GM19463 (cell line): Measurements from ENCODE around the gene OR10A5.
"Not testable (repeated sequence)": the region's sequence is repeated elsewhere in the genome, so short reads cannot be mapped to it uniquely, and the experiment has no call there.

Source experiments
- ATAC-seq: cut with Tn5 transposase; IDR thresholded peaks from one replicate; pipeline ENCODE4 v1.9.1; 2021; ENCODE audit warnings: mild to moderate bottlenecking, moderate library complexity; ENCODE audit not compliant: unreplicated experiment

Gene OR10A5

DNA sequence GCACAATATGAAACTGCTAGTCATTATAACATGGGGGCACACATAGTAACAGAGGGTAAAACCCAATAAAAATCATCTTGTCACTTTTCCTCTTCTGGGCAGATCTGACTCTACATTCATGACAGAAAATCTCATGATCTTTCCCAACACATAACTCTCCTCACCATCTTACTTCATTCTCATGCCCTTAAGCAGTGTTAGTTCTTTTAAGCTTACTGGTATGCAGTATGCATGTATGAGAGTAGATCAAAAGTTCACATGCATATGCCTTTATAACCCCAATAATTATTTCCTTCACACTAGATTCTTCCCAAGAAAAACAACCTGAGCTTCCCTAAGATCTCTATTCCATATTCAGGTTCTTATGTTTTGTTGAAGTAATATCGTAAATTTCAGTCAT, 25.8 kb downstream of the OR10A5 start:
- ATAC-seq, result no peak

DNA sequence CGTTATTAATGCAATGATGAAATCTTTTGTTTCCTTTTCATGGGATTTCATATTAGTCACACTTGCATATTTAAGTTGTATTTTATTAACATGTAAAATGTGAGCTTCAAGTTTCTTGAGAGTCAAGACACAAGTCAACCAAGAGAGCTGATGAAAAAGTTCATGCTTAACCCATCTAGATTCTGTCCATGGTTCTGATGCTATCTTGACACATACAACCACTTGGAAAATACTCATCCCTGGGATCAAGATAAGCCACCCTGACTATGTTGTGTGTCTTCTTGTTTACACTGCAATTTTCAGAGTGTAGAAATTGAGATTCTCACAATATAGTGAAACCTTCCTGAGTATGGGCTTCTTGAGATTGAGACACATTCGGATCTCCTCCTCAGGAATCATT, 30.3 kb downstream of the OR10A5 start:
- ATAC-seq, result no peak

DNA sequence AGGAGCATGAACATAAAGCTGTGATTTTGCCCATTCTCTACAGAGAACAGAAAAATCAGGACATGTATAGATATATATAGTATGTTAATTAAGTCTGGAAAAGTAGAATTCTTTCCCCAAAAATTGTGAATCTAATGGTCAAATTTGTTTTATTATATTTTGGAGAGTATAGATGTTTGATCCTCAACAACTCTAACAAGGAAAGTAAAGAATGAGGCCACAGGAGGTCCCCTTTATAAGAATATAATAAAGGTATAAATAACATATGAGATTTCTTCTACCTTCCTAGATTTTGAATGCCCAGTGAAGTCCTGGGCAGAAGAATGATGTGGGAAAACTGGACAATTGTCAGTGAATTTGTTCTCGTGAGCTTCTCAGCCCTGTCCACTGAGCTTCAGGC, 30.8 kb downstream of the OR10A5 start, which contains the start of gene OR10A4:
OR10A4 (plus strand) TSS at position 301 of the 400 bp plus-strand sequence; CDS start at position 324, 23 bp downstream.
- ATAC-seq, result no peak

DNA sequence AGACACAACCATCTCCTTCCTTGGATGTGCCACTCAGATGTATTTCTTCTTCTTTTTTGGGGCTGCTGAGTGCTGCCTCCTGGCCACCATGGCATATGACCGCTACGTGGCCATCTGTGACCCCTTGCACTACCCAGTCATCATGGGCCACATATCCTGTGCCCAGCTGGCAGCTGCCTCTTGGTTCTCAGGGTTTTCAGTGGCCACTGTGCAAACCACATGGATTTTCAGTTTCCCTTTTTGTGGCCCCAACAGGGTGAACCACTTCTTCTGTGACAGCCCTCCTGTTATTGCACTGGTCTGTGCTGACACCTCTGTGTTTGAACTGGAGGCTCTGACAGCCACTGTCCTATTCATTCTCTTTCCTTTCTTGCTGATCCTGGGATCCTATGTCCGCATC, 31.4 kb downstream of the OR10A5 start:
- ATAC-seq, result no peak

DNA sequence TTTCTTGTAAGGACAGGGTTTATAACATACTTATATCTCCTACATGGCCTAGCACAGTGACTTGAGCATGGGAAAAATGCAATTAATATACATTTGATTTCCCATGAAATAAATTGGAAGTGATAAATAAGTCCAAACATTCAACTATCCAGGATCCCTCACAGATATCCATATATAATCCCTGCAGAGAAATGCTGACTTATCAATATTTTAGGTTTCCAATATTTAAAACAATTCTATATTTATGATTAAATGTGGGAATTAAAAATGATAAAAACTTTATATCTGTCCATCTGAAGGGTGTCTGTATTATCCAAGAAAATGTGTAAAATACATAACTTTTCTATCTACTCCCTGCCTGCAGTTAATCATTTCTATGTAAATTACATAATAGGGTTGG, 37.3 kb downstream of the OR10A5 start:
- no peak for ATAC-seq

DNA sequence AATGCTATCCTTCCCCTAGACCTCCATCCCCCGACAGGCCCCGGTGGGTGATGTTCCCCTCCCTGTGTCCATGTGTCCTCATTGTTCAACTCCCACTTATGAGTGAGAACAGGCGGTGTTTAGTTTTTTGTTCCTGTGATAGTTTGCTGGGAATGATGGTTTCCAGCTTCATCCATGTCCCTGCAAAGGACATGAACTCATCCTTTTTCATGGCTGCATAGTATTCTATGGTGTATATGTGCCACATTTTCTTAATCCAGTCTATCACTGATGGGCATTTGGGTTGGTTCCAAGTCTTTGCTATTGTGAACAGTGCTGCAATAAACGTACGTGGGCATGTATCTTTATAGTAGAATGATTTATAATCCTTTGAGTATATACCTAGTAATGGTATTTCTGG, 42.2 kb downstream of the OR10A5 start:
- not testable (repeated sequence) for ATAC-seq

DNA sequence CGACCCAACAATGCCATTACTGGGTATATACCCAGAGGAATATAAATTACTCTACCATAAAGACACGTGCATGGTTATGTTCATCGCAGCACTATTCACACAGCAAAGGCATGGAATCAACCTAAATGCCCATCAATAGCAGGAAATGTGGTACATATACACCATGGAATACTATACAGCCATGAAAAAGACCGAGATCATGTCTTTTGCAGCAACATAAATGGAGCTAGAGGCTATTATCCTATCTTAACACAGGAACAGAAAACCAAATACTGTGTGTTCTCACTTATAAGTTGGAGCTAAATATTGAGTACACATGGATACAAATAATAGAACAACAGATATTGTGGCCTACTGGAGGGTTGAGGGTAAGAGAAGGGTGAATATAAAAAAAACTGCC, 43.3 kb downstream of the OR10A5 start:
- no peak for ATAC-seq

DNA sequence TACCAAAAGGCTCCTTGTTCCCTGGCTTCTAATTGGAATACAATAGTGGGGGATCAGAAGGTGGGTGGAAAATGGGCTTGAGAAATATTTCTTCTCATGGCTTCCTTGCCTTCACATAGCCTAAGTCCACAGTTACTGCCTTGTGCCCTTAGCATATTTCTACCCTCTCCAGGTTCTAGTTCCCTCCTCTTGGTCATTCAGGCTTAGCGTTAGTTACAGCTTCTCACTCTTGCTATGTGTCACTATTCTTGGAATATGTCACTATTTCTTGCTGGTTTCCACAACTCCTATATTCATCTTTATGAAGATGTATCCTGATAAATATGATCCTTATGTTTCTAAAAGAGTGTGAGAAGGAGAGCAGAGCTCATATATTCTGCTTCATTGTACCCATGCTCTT, 44.4 kb downstream of the OR10A5 start:
- ATAC-seq, result no peak

DNA sequence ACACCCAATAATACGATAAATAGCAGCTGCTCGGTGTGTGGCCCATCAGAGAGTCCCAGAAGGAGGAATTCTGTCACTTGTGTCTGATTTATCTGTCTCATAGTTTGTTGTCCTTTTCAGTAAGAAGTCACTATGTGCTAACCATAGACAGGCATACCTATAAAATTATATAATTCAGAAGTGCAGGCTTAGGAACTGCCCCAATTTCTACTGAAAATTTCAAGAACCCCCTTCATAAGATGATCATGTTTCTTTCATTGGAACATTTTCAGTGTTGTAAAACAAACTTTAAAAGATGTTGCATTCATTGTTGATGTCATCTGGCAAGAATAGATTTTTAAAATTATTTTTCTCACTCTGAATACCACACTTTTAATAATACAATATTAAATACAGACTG, 46.9 kb downstream of the OR10A5 start, which contains the start of gene OR2D2:
OR2D2 (minus strand) TSS at position 101 of the 400 bp plus-strand sequence; CDS start at position 101, 0 bp downstream.
- ATAC-seq, result no peak

DNA sequence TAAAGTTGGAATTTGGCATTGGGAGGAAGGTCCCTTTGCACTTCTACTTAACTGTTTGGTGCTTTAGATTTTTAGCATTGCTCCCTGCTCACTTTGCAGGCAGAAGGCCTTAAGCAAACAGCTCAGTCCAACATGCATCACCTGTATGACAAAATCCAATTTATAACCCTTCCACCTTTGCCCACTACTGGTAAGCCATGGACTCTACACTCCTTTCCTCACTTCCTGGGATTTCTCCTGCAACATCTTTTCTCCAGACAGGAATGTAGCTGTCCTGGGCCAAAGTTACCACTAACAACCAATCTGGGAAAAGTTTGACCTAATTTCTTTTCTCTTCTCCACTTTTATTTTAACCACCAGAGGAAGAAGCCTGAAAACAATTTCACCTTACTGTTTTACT, 48.6 kb downstream of the OR10A5 start:
- ATAC-seq, result no peak

DNA sequence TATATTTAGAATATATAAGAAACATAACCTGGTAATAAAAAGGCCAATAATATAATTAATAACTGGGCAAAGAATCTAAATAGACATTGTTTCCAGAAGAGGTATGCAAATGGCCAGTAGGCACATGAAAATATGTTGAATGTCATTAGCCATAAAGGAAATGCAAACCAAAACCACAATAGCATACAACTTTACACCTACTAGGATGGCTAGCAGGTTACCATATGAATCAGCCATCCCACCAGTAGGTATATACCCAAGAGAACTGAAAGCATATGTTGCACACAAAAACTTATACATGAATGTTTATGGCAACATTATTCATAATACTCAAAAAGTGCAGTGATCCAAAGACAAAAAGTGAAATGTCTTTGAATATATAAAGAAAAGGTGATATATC, 49.5 kb downstream of the OR10A5 start:
- ATAC-seq, result peak; percentile 92
